ENCODE measurements around the gene INS.

INS gene

GRCh38 chr11:2160736-2161259 lies at the start of gene INS:
INS (minus strand) TSS chr11:2161209; CDS start chr11:2160971, 238 bp downstream.
- no peak for DNase-seq (ENCODE audit: low spot score)

GRCh38 chr11:2210366-2211112 lies 49.5 kb upstream of the INS start:
- DNase-seq (ENCODE audit: low spot score) = no peak

GRCh38 chr11:2209900-2210321 lies 48.9 kb upstream of the INS start:
- DNase-seq (ENCODE audit: low spot score) = no peak

GRCh38 chr11:2209370-2209801 lies 48.4 kb upstream of the INS start:
- no peak for DNase-seq (ENCODE audit: low spot score)

GRCh38 chr11:2208691-2209369 lies 47.8 kb upstream of the INS start:
- DNase-seq (ENCODE audit: low spot score) = peak; percentile 45

GRCh38 chr11:2207773-2208621 lies 47.0 kb upstream of the INS start:
- DNase-seq (ENCODE audit: low spot score) = no peak

- no peak for DNase-seq (ENCODE audit: low spot score)
Measured at GRCh38 chr11:2207212-2207611, 46.2 kb upstream of the INS start.

GRCh38 chr11:2205981-2206690 lies 45.1 kb upstream of the INS start:
- DNase-seq (ENCODE audit: low spot score) = no peak

GRCh38 chr11:2205214-2205720 lies 44.3 kb upstream of the INS start:
- no peak for DNase-seq (ENCODE audit: low spot score)

- no peak for DNase-seq (ENCODE audit: low spot score)
Measured at GRCh38 chr11:2204361-2205213, 43.6 kb upstream of the INS start.

- no peak for DNase-seq (ENCODE audit: low spot score)
Measured at GRCh38 chr11:2203440-2204259, 42.6 kb upstream of the INS start.

GRCh38 chr11:2202900-2203439 lies 42.0 kb upstream of the INS start:
- DNase-seq (ENCODE audit: low spot score) = no peak

GRCh38 chr11:2202071-2202899 lies 41.3 kb upstream of the INS start:
- no peak for DNase-seq (ENCODE audit: low spot score)

GRCh38 chr11:2201542-2201941 lies 40.5 kb upstream of the INS start:
- no peak for DNase-seq (ENCODE audit: low spot score)

- no peak for DNase-seq (ENCODE audit: low spot score)
Measured at GRCh38 chr11:2200957-2201519, 40.0 kb upstream of the INS start.

GRCh38 chr11:2200536-2200935 lies 39.5 kb upstream of the INS start:
- DNase-seq (ENCODE audit: low spot score) = no peak

- no peak for DNase-seq (ENCODE audit: low spot score)
Measured at GRCh38 chr11:2199466-2200341, 38.7 kb upstream of the INS start.
